ENCODE data around the gene MTMR1. TPM values are rescaled to one million over a fixed set of nuclear protein-coding genes. Genes with fewer than 3 reads are reported as not detected.

The MTMR1 gene
- total RNA-seq, 1 donor from 2014 or later: 21.3 TPM

GRCh38 chrX:150676221-150676620, 17.0 kb upstream of the MTMR1 start:
- Mint-ChIP-seq H3K4me3 (ENCODE audit: unreplicated experiment) (no peak overlapping the region), H3K27ac (ENCODE audit: unreplicated experiment) (no peak overlapping the region), H3K36me3 (ENCODE audit: low read depth) (no peaks in the 10 kb centered on the region), H3K27me3 (ENCODE audit: low read depth) (no peaks in the 10 kb centered on the region), H3K9me3 (ENCODE audit: low read depth) (peaks cover 8% of the 10 kb centered on the region), H3K4me1 (ENCODE audit: low read depth) (no peaks in the 10 kb centered on the region)
- no peak for DNase-seq (ENCODE audit: low spot score)
- TF ChIP-seq CTCF (IDR thresholded peaks at IDR 0.05): no peak

- Mint-ChIP-seq H3K27ac (ENCODE audit: unreplicated experiment) (no peak overlapping the region), H3K9me3 (ENCODE audit: low read depth) (peaks cover 8% of the 10 kb centered on the region), H3K4me1 (ENCODE audit: low read depth) (no peaks in the 10 kb centered on the region), H3K27me3 (ENCODE audit: low read depth) (no peaks in the 10 kb centered on the region), H3K36me3 (ENCODE audit: low read depth) (no peaks in the 10 kb centered on the region), H3K4me3 (ENCODE audit: unreplicated experiment) (no peak overlapping the region)
- no peak for DNase-seq (ENCODE audit: low spot score)
- peak; percentile 77 for TF ChIP-seq CTCF (IDR thresholded peaks at IDR 0.05)
Measured at GRCh38 chrX:150680974-150681373, 12.2 kb upstream of the MTMR1 start.

GRCh38 chrX:150683112-150683511, 10.1 kb upstream of the MTMR1 start:
- Mint-ChIP-seq H3K36me3 (ENCODE audit: low read depth) (no peaks in the 10 kb centered on the region), H3K9me3 (ENCODE audit: low read depth) (peaks cover 5% of the 10 kb centered on the region), H3K27ac (ENCODE audit: unreplicated experiment) (no peak overlapping the region), H3K4me1 (ENCODE audit: low read depth) (no peaks in the 10 kb centered on the region), H3K27me3 (ENCODE audit: low read depth) (no peaks in the 10 kb centered on the region), H3K4me3 (ENCODE audit: unreplicated experiment) (no peak overlapping the region)
- TF ChIP-seq CTCF (IDR thresholded peaks at IDR 0.05): no peak
- no peak for DNase-seq (ENCODE audit: low spot score)

GRCh38 chrX:150683536-150684146, 9.6 kb upstream of the MTMR1 start:
- H3K27ac Mint-ChIP-seq (ENCODE audit: unreplicated experiment): no peak overlapping the region
- H3K27me3 Mint-ChIP-seq (ENCODE audit: low read depth): no peaks in the 10 kb centered on the region
- H3K9me3 Mint-ChIP-seq (ENCODE audit: low read depth): peaks cover 4% of the 10 kb centered on the region
- no peak overlapping the region for H3K4me3 Mint-ChIP-seq (ENCODE audit: unreplicated experiment)
- peak; percentile 77 for TF ChIP-seq CTCF (IDR thresholded peaks at IDR 0.05)
- no peak for DNase-seq (ENCODE audit: low spot score)
- H3K36me3 Mint-ChIP-seq (ENCODE audit: low read depth): no peaks in the 10 kb centered on the region
- H3K4me1 Mint-ChIP-seq (ENCODE audit: low read depth): peaks cover 2% of the 10 kb centered on the region

- TF ChIP-seq CTCF (IDR thresholded peaks at IDR 0.05): no peak
- Mint-ChIP-seq H3K4me1 (ENCODE audit: low read depth) (peaks cover 16% of the 10 kb centered on the region), H3K9me3 (ENCODE audit: low read depth) (peaks cover 16% of the 10 kb centered on the region), H3K27ac (ENCODE audit: unreplicated experiment) (peak overlapping the region; percentile 50), H3K36me3 (ENCODE audit: low read depth) (no peaks in the 10 kb centered on the region), H3K27me3 (ENCODE audit: low read depth) (no peaks in the 10 kb centered on the region), H3K4me3 (ENCODE audit: unreplicated experiment) (no peak overlapping the region)
- DNase-seq (ENCODE audit: low spot score): no peak
Measured at GRCh38 chrX:150688911-150689451, 4.2 kb upstream of the MTMR1 start.
